HG03066 (cell line): Measurements from ENCODE around the gene NR6A1.

Experiments
- ATAC-seq: cut with Tn5 transposase; IDR thresholded peaks from one replicate; pipeline ENCODE4 v1.9.1; 2021; ENCODE audit warnings: low read depth; ENCODE audit not compliant: unreplicated experiment

Gene NR6A1

GRCh38 chr9:124550072-124550471 is 221.0 kb downstream of the NR6A1 start:
- no peak for ATAC-seq

GRCh38 chr9:124549016-124549415 is 222.1 kb downstream of the NR6A1 start:
- ATAC-seq = no peak

GRCh38 chr9:124544535-124544934 is 226.6 kb downstream of the NR6A1 start:
- no peak for ATAC-seq

- no peak for ATAC-seq
Measured at GRCh38 chr9:124541824-124542223, 229.3 kb downstream of the NR6A1 start.

GRCh38 chr9:124537926-124538325 is 233.2 kb downstream of the NR6A1 start:
- no peak for ATAC-seq

- ATAC-seq = no peak
Measured at GRCh38 chr9:124535846-124536245, 235.3 kb downstream of the NR6A1 start.

- no peak for ATAC-seq
Measured at GRCh38 chr9:124532897-124533296, 238.2 kb downstream of the NR6A1 start.

- ATAC-seq = no peak
Measured at GRCh38 chr9:124531115-124531514, 240.0 kb downstream of the NR6A1 start.

GRCh38 chr9:124530246-124530645 is 240.9 kb downstream of the NR6A1 start:
- ATAC-seq = no peak

- ATAC-seq = no peak
Measured at GRCh38 chr9:124527781-124528180, 243.3 kb downstream of the NR6A1 start.

- ATAC-seq = no peak
Measured at GRCh38 chr9:124526174-124526573, 244.9 kb downstream of the NR6A1 start.

- ATAC-seq = no peak
Measured at GRCh38 chr9:124522121-124523098, 248.7 kb downstream of the NR6A1 start.

- ATAC-seq = no peak
Measured at GRCh38 chr9:124521142-124521541, 250.0 kb downstream of the NR6A1 start.

- ATAC-seq = no peak
Measured at GRCh38 chr9:124520206-124520596, 250.9 kb downstream of the NR6A1 start.

- ATAC-seq = no peak
Measured at GRCh38 chr9:124518116-124518515, 253.0 kb downstream of the NR6A1 start.

GRCh38 chr9:124517600-124517999 is 253.5 kb downstream of the NR6A1 start:
- no peak for ATAC-seq

- no peak for ATAC-seq
Measured at GRCh38 chr9:124514874-124515273, 256.2 kb downstream of the NR6A1 start.

- ATAC-seq = no peak
Measured at GRCh38 chr9:124514125-124514524, 257.0 kb downstream of the NR6A1 start.

GRCh38 chr9:124513376-124513994 is 257.6 kb downstream of the NR6A1 start:
- ATAC-seq = no peak

GRCh38 chr9:124512806-124513204 is 258.3 kb downstream of the NR6A1 start:
- ATAC-seq = no peak

- no peak for ATAC-seq
Measured at GRCh38 chr9:124511891-124512805, 259.0 kb downstream of the NR6A1 start.
